Nephron progenitor cell (in vitro differentiated cells): Measurements from ENCODE around the gene CACNA2D1.

Experiments used
- DNase-seq: peaks from one replicate; pipeline ENCODE4 v3.0.0; 2021
- H3K27ac Mint-ChIP-seq: 2 replicates; pipeline ENCODE4 v1.8.0; 2021; ENCODE audit warnings: mild to moderate bottlenecking, moderate library complexity, mixed read lengths
- H3K27me3 Mint-ChIP-seq: 2 replicates; pipeline ENCODE4 v1.8.0; 2021; ENCODE audit warnings: mild to moderate bottlenecking, low read depth, mixed read lengths; ENCODE audit not compliant: poor library complexity
- H3K36me3 Mint-ChIP-seq: 2 replicates; pipeline ENCODE4 v1.8.0; 2021; ENCODE audit warnings: low read depth, mixed read lengths
- H3K4me1 Mint-ChIP-seq: 2 replicates; pipeline ENCODE4 v1.8.0; 2021; ENCODE audit warnings: mixed read lengths
- H3K4me3 Mint-ChIP-seq: 2 replicates; pipeline ENCODE4 v1.8.0; 2021; ENCODE audit warnings: mild to moderate bottlenecking, moderate library complexity, mixed read lengths
- H3K9me3 Mint-ChIP-seq: 2 replicates; pipeline ENCODE4 v1.8.0; 2021; ENCODE audit warnings: mild to moderate bottlenecking, moderate library complexity, mixed read lengths
- CTCF ChIP-seq: fragments of 200-600 bp; sonication (generic); IDR thresholded peaks from 2 replicates; pipeline ENCODE4 v1.5.0; 2021; ENCODE audit warnings: antibody characterized with exemption

CACNA2D1 gene

DNA sequence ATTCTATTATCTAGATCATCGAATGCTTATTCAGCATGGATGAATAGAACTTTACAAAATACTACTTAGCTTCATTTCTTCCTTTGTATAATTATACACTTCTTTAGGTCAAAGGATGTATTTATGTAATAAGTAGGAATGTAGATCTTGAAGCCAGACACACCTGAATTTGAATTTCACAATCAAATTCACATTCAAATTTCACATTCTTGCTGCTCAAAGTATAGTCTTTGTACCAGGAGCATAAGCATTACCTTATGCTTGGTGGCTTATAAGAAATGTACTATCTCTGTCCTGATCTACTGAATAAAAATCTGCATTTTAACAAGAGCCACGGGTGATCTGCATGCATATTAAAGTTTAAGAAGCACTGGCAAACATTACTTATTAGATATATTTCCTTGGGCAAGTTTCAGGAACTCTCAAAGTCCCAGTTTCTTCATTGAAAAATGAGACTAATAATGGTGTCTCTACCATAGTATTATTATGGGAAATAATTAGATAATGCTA is 112.8 kb downstream of the CACNA2D1 start:
- H3K27me3 Mint-ChIP-seq, result peaks cover 3% of the 10 kb centered on the region
- no peak for TF ChIP-seq CTCF
- peaks cover 19% of the 10 kb centered on the region for H3K4me1 Mint-ChIP-seq
- no peak for DNase-seq
- no peak overlapping the region for H3K4me3 Mint-ChIP-seq
- H3K36me3 Mint-ChIP-seq, result peaks cover 10% of the 10 kb centered on the region
- no peaks in the 10 kb centered on the region for H3K9me3 Mint-ChIP-seq
- no peak overlapping the region for H3K27ac Mint-ChIP-seq

GRCh38 chr7:82327898-82328297 is 115.7 kb downstream of the CACNA2D1 start:
- DNase-seq, result no peak
- H3K4me1 Mint-ChIP-seq, result peaks cover 8% of the 10 kb centered on the region
- H3K27me3 Mint-ChIP-seq, result peaks cover 5% of the 10 kb centered on the region
- H3K4me3 Mint-ChIP-seq, result no peak overlapping the region
- H3K36me3 Mint-ChIP-seq, result peaks cover 8% of the 10 kb centered on the region
- H3K9me3 Mint-ChIP-seq, result no peaks in the 10 kb centered on the region
- H3K27ac Mint-ChIP-seq, result no peak overlapping the region
- no peak for TF ChIP-seq CTCF

DNA sequence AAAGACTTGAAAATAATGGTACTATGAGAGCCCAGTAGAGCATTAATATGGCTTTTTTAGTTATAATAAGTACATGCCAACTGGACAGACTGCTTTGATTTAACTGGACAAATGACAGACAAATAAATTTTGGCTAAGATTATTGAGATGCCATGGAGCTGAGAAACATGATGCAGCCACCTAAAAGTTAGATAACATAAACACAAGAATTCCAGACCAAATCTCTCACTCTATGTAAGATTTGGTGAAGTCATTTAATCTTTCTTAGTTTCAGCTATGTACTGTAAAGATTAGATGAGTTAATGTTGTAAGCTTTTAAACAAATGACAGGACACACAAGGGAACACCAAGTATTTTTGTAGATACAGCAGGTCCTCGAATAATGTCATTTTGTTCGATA is 118.2 kb downstream of the CACNA2D1 start:
- no peaks in the 10 kb centered on the region for H3K4me1 Mint-ChIP-seq
- H3K27ac Mint-ChIP-seq, result no peak overlapping the region
- H3K36me3 Mint-ChIP-seq, result peaks cover 16% of the 10 kb centered on the region
- no peak for TF ChIP-seq CTCF
- no peak for DNase-seq
- H3K4me3 Mint-ChIP-seq, result no peak overlapping the region
- H3K9me3 Mint-ChIP-seq, result peaks cover 4% of the 10 kb centered on the region
- H3K27me3 Mint-ChIP-seq, result peaks cover 5% of the 10 kb centered on the region

DNA sequence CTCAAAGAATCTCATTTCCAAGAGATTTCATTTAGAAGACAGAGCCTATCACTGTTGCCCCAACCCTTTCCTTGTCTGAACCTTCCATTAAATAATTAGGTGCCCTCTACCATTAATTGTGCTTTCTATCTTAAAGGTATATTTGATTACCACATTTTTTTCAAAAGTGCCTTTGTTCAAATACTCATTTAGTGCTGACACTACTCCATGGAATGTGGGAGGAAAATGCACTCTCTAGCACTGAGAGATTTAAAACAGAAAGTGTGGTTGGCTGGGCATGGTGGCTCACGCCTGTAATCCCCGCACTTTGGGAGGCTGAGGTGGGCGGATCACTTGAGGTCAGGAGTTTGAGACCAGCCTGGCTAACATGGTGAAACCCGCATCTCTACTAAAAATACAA is 119.8 kb downstream of the CACNA2D1 start:
- Mint-ChIP-seq H3K4me3 (no peak overlapping the region), H3K27me3 (peaks cover 5% of the 10 kb centered on the region), H3K4me1 (peaks cover 9% of the 10 kb centered on the region), H3K36me3 (peaks cover 16% of the 10 kb centered on the region), H3K27ac (no peak overlapping the region), H3K9me3 (peaks cover 4% of the 10 kb centered on the region)
- no peak for TF ChIP-seq CTCF
- DNase-seq, result no peak

- H3K4me1 Mint-ChIP-seq, result peaks cover 25% of the 10 kb centered on the region
- peak overlapping the region; percentile 79 for H3K27ac Mint-ChIP-seq
- H3K4me3 Mint-ChIP-seq, result no peak overlapping the region
- peaks cover 19% of the 10 kb centered on the region for H3K36me3 Mint-ChIP-seq
- peaks cover 5% of the 10 kb centered on the region for H3K27me3 Mint-ChIP-seq
- H3K9me3 Mint-ChIP-seq, result peaks cover 4% of the 10 kb centered on the region
- peak; percentile 21 for DNase-seq
- no peak for TF ChIP-seq CTCF
Observed at GRCh38 chr7:82319674-82320118, 123.9 kb downstream of the CACNA2D1 start.

DNA sequence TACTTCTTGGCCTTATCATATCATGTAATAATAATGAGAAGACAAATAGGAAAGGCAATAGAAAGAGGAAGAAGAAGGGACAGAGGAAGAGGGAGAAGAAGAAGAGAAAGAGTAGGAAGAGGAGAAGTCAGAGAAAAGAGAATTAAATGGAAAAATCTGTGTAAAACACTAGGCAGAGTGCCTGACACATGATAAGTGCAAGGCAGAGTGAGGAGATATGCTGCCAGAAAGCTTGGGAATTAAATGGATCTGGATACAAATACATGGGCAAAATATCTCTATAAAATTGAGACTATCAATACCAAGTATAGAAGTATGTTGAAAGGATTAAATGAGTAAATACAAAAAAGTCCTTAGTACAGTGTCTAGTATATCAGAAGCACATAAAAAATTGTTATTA is 124.8 kb downstream of the CACNA2D1 start:
- peak overlapping the region; percentile 33 for H3K27ac Mint-ChIP-seq
- H3K4me1 Mint-ChIP-seq, result peaks cover 25% of the 10 kb centered on the region
- DNase-seq, result no peak
- peaks cover 4% of the 10 kb centered on the region for H3K9me3 Mint-ChIP-seq
- peaks cover 14% of the 10 kb centered on the region for H3K36me3 Mint-ChIP-seq
- TF ChIP-seq CTCF, result no peak
- no peaks in the 10 kb centered on the region for H3K27me3 Mint-ChIP-seq
- H3K4me3 Mint-ChIP-seq, result no peak overlapping the region
